GM23338 (cell line): ENCODE results near the gene SEPTIN6.
"Not testable (repeated sequence)": the region's sequence is repeated elsewhere in the genome, so short reads cannot be mapped to it uniquely, and the experiment has no call there.

ENCODE experiments used
- EZH2phosphoT487 ChIP-seq: fragments of 200-600 bp; sonication (generic); IDR thresholded peaks from one replicate; pipeline ENCODE4 v1.8.1; 2018; ENCODE audit warnings: antibody characterized with exemption; ENCODE audit not compliant: unreplicated experiment
- POLR2AphosphoS5 ChIP-seq: IDR thresholded peaks from 2 replicates; pipeline ENCODE4 v1.6.1; 2016; ENCODE audit warnings: antibody characterized with exemption, low read depth
- ZNF331 ChIP-seq: fragments of 250-450 bp; sonication (Bioruptor Pico); IDR thresholded peaks from 2 replicates; pipeline ENCODE4 v1.5.0; 2020; ENCODE audit warnings: low read depth, mild to moderate bottlenecking, moderate library complexity
- TF ChIP-seq, protein P1 (sequence below), 2 experiments: fragments of 200-600 bp in 1 of 2; sonication (generic) in 1 of 2; conservative IDR thresholded peaks; 2 replicates each; pipeline versions ENCODE4 v1.5.1 to v1.6.1; 2016 to 2017; ENCODE audit warnings: antibody characterized with exemption in 2 of 2, low read depth in 2 of 2, mild to moderate bottlenecking in 2 of 2, moderate library complexity in 1 of 2
- TF ChIP-seq, protein P2 (sequence below): IDR thresholded peaks from one replicate; pipeline ENCODE4 v1.6.1; 2018; ENCODE audit warnings: antibody characterized with exemption; ENCODE audit not compliant: unreplicated experiment
- TF ChIP-seq, protein P3 (sequence below): IDR thresholded peaks from 2 replicates; pipeline ENCODE4 v1.6.1; 2016; ENCODE audit warnings: antibody characterized with exemption

DNA sequence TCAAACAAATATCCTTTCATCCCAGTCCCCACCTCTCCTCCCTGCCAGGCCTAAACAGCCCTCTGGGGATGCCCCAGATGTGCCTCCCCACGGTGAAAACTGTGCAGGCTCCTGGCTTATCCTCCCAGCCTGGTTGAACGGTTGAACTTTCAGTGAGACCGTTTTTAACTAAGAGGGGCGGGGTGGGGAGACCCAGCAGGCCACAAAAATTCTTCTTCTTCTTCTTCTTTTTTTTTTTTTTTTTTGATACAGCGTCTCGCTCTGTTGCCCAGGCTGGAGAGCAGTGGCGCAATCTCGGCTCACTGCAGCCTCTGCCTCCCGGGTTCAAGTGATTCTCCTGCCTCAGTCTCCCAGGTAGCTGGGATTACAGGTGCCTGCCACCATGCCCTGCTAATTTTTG, 28.1 kb downstream of the SEPTIN6 start:
- not testable (repeated sequence) for TF ChIP-seq EZH2phosphoT487; ZNF331 (CRISPR knock-in tag); POLR2AphosphoS5
- TF ChIP-seq, protein P1, sequence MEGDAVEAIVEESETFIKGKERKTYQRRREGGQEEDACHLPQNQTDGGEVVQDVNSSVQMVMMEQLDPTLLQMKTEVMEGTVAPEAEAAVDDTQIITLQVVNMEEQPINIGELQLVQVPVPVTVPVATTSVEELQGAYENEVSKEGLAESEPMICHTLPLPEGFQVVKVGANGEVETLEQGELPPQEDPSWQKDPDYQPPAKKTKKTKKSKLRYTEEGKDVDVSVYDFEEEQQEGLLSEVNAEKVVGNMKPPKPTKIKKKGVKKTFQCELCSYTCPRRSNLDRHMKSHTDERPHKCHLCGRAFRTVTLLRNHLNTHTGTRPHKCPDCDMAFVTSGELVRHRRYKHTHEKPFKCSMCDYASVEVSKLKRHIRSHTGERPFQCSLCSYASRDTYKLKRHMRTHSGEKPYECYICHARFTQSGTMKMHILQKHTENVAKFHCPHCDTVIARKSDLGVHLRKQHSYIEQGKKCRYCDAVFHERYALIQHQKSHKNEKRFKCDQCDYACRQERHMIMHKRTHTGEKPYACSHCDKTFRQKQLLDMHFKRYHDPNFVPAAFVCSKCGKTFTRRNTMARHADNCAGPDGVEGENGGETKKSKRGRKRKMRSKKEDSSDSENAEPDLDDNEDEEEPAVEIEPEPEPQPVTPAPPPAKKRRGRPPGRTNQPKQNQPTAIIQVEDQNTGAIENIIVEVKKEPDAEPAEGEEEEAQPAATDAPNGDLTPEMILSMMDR (conservative IDR thresholded peaks at IDR 0.05; ENCODE audit: low read depth in 2 of 2): not testable (repeated sequence)
- TF ChIP-seq, protein P2, sequence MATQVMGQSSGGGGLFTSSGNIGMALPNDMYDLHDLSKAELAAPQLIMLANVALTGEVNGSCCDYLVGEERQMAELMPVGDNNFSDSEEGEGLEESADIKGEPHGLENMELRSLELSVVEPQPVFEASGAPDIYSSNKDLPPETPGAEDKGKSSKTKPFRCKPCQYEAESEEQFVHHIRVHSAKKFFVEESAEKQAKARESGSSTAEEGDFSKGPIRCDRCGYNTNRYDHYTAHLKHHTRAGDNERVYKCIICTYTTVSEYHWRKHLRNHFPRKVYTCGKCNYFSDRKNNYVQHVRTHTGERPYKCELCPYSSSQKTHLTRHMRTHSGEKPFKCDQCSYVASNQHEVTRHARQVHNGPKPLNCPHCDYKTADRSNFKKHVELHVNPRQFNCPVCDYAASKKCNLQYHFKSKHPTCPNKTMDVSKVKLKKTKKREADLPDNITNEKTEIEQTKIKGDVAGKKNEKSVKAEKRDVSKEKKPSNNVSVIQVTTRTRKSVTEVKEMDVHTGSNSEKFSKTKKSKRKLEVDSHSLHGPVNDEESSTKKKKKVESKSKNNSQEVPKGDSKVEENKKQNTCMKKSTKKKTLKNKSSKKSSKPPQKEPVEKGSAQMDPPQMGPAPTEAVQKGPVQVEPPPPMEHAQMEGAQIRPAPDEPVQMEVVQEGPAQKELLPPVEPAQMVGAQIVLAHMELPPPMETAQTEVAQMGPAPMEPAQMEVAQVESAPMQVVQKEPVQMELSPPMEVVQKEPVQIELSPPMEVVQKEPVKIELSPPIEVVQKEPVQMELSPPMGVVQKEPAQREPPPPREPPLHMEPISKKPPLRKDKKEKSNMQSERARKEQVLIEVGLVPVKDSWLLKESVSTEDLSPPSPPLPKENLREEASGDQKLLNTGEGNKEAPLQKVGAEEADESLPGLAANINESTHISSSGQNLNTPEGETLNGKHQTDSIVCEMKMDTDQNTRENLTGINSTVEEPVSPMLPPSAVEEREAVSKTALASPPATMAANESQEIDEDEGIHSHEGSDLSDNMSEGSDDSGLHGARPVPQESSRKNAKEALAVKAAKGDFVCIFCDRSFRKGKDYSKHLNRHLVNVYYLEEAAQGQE: not testable (repeated sequence)
- TF ChIP-seq, protein P3, sequence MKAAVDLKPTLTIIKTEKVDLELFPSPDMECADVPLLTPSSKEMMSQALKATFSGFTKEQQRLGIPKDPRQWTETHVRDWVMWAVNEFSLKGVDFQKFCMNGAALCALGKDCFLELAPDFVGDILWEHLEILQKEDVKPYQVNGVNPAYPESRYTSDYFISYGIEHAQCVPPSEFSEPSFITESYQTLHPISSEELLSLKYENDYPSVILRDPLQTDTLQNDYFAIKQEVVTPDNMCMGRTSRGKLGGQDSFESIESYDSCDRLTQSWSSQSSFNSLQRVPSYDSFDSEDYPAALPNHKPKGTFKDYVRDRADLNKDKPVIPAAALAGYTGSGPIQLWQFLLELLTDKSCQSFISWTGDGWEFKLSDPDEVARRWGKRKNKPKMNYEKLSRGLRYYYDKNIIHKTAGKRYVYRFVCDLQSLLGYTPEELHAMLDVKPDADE: not testable (repeated sequence)
